ENCODE data around the gene UBAC1. TPM values are rescaled to one million over a fixed set of nuclear protein-coding genes. Genes with fewer than 3 reads are reported as not detected.

UBAC1 gene
- total RNA-seq, 1 donor from 2014 or later, result 34.2 TPM

DNA sequence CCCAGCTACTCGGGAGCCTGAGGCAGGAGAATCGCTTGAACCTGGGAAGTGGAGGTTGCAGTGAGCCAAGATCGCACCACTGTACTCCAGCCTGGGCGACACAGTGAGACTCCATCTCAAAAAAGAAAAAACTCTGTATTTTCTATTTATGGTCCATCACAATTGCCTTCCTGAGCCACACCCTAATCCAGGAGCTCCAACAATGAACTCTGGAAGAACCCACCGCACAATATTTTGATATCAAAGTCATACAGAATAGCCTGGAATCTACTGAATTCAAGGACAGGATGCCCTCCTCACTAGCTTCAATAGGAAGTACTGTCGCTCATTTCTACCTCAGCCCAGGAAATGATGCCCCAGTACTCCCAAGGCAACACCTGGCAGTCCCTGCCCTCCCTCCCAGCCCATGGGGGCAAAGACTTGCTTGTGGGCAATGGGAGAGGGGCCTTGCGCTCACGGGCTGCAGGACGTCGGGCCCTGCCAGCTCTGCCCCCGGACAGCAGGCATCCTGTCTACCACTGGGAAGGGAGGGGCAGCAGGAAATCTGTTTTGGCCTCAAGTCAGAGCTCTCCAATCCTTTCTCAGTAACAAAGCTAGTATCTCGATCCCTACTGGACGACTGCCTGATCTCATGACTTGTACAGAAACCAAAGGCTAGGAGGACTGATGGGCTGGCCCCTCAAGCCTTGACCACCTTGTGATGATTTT, 19.7 kb downstream of the UBAC1 start:
- DNase-seq (ENCODE audit: low spot score), result no peak

- DNase-seq (ENCODE audit: low spot score), result no peak
These were observed 21.6 kb downstream of the UBAC1 start for GRCh38 chr9:135939351-135940265.

DNA sequence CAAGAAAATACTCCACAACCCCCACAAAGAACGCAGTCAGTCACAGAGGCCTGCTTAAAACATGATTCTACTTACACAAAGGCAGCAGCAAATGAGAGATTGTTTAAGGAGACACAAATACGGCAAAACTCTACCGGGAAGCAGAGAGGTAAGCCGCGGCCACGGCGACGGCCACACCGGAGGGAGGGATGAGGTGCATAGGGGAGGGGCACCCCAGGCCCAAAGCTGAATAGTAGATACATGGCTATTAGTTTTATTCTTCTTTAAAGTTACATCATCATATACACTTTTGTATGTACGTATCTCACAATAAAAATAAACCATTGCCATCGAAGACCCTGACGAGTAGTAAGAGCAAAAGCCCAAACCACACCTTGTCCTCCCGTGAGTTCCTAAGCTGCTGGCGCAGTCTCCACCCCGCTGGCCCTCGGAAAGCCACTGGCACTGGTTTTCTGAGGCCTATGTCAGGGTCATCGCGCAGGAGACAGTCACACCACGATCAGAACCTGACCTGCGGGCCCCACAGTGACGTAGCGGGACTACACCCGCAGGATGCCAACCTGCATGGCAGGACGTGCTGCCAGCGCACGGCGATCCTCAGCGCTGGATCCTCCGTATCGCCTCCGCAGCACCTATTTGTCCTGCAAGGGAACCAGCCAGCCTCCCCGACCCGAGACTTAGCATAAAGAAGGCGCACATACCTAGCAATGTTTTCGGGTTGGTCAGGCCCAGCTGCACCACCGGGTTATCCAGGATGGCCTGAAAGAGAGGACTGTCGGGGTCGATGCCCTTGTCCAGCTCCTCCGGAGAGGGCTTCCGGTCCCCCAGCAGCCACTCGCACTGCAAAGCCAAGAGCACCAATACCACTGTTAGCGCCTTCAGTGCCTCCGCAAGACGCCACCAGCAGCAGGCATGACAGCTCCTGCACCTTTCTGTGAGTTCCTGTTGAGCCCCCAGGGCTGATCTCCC, 23.4 kb downstream of the UBAC1 start:
- DNase-seq (ENCODE audit: low spot score), result no peak

DNA sequence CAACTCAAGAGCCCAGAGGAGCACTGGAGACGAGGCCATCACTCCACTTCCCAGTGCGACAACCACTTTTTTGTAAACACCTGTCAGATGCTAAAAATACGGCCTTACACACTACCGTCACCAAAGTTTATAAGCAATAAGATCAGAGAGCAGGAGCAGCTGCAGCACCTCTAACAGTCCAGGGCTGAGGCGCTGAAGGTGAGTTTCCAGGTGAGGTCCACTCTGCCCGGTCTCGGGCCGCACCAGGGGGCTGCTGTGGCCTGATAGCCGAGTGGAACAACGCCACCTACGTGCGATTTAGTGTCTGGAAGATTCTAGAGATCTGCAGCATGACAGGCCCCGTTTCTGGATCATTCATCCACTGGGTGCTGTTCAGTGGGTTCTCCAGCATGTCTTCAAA, 28.1 kb downstream of the UBAC1 start:
- no peak for DNase-seq (ENCODE audit: low spot score)

DNA sequence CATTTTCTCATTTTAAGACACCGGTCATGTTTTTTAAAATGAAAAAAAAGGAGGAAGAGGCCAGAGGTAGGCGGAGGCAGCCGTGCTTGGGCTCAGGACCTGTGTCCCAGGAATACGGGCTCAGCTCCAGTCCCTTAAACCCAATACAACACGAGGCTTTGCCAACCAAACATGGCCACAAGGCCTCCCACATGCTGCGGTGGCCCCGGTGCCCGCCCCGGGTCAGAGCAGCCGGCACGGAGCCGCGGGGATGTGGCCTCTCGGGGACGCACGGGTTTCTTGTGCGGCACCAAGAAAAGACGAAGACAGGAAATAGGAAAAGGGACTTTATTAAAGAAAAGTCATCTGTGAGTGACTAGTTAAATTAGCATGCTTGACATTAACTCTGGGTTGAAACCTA, 28.5 kb downstream of the UBAC1 start:
- no peak for DNase-seq (ENCODE audit: low spot score)

- no peak for DNase-seq (ENCODE audit: low spot score)
These were observed 29.8 kb downstream of the UBAC1 start for GRCh38 chr9:135931349-135931820.

DNA sequence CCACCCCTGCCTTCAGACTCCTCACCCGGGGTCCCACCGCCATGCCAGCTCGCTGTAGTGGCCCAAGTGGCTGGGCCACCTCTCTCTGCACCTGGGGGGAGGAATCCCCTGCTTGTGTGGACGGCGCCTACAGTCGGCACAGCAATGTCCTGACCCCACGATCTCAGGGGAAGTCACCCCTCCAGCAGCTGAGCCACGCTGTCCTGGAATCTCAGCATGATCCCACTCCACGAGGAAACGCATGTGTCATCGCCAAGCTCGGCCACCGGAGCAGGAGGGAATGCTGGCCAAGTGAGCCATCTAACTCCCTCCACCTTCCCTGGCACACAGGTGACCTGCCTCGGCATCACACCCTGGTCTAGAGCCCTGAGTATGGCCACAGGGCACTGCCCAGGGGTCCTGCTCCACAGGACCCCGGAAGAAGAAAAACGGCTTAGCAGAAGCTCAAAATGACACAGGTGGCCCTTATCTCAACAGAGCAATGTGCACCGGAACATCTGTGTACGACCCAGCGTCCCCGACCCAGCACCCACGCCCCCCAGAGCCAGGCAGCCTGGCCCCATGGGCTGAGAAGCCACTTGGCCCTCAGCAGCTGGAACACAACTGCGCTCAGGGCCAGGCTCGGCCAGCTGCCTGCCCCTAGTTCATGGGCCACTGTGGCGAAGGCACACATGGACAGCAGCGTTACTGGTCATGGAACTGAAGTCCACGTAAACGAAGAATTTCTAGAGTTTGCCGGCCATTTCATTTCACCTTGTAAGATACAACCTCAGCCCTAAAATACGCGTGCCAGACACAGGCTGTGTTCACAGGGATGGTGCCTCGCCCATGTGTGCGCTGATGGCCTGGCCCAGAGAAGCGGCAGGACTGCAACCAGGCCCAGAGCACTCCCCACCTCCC, 30.5 kb downstream of the UBAC1 start:
- DNase-seq (ENCODE audit: low spot score), result no peak

DNA sequence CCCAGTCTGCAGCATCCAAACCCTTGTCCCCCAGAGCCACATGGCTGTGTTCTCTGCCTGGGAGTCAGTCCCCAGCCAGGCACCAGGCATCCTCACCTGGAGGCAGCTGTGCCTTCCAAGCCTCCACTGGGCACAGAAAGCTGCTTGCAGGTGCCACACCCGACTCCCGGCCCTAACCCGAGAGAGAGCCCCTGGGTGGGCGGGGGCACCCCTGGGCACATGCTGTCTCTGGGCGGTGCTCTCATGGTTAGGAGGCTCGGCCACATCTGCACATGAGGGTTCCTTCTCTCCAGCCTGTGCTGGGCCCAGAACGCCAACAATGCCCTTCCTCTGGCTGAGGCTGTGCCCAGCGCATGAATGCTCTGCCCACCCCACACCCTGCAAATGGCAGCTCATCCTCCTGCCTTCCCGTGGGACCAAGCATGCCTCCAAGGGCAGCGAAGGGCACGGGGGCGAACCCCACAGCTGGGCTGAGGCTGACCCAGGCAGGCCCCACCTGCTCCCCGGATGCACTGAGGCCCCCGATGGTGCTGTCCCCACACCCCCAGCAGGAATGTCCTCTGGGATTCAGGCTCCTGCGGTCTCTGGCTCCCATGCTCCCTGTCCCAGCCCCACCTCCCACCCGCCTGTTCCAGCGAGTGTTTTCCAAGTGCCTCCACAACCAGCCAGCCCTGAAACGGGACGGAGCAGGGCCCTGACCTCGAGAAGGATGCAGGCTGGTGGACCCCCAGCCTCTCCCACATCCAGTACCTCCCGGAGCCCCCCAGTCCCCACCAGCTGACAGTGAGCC, 31.3 kb downstream of the UBAC1 start:
- DNase-seq (ENCODE audit: low spot score), result no peak

DNA sequence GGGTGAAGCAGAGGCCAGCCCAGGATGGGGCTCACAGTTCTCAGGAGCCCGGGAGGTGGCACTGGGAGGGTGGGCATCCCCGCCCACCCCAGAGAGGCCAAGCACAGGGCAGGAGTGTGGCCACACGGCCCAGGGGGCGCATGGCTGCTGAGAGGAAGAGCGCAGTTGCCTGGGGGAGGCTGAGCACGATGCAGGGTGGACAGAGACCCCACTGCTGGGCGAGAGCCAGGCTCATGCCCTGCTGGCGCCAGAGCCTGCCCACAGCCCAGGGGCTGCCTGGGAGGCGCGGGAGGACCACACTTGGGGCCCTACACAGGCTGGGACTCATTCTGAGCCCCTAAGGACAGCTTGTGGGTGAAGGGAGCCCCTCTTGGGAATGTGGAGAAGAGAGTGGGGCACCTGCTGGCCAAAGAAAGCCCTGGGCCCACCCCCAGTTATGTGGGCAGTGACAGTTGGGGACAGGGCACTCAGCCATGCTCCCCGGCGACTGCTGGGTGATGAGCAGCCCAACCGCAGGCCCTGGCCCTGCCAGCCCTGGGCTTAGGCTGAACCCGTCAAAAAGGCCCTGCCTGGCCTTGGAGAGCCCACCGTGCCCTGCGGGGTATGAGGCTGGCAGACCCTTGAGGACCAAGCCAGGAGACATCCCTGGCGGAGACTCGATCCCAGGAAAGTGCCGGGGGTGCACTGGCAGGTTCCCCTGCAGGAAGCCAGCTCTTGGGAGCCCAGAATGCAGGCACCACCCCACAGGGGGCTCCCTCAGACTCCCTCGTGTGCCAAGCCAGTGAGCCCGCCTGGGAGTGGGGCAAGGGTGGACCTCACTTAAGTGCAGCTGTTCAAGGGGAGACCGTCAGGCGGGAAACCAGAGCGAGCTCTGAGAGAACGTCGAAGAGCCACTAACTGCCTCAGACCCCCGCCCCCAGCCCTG, 32.2 kb downstream of the UBAC1 start:
- no peak for DNase-seq (ENCODE audit: low spot score)

DNA sequence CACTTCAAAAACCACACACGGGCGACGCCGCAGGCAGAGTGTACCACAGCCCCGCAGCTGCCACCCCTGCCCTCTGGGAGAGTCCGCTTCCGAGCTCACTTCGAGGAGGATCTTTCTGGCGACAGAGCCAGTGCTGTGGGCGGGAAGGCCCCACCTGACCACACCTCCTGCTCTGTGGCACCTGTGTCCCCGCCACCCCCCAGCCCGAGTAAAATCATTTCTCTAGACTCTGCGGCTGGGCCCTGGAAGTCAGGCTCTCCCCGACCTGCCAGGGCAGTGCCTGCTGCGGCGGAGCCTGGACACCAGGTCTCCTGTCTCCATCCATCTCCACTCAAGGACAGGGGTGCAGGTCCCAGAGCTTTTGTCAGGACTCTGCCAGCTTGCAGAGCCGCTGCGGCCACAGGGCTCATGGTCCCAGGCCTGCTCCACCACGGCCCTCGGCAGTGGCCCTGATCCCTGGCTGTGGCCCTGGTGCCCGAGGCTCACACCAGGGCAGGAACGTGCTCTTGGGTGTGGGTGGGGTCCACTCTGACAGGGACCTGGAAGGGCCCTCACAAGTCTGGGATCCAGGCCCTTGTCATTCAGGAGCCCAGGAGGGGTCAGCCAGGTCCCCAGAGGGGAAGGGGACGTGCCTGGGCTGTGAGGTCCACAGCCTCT, 33.0 kb downstream of the UBAC1 start:
- no peak for DNase-seq (ENCODE audit: low spot score)

DNA sequence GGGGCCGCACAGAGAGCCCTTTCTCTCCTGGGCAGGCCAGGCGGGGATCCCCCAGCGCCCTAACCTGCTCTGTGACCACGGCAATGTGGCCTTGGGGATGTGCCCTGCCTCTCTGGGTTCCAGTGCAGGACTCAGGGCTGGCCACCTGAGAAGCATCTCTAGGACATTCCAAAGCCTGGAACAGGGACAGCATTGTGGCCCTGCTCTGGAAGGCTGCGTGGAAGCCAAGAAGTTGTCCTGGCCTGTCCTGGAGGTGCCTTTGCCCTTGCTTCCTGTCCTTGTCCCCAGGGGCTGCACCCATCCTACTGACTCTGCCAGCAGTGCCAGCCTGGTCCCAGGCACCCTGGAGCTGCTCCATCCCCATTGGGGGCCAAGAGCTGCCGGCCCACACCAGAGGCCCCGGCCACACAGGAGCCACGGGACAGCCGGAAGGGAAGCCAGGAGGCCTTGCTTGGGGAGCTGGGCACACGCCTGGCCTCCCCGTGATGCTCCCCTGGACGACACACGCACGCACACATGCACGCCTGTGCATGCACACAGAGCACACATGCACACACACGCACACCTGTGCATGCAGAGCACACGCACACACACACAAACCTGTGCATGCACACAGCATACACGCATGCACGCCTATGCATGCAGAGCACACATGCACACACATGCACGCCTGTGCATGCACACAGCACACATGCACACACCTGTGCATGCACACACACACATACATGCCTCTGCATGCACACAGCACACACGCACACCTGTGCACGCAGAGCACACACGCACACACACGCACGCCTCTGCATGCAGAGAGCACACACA, 33.8 kb downstream of the UBAC1 start:
- DNase-seq (ENCODE audit: low spot score), result no peak

GRCh38 chr9:135926402-135927194, 34.6 kb downstream of the UBAC1 start:
- peak; percentile 80 for DNase-seq (ENCODE audit: low spot score)

DNA sequence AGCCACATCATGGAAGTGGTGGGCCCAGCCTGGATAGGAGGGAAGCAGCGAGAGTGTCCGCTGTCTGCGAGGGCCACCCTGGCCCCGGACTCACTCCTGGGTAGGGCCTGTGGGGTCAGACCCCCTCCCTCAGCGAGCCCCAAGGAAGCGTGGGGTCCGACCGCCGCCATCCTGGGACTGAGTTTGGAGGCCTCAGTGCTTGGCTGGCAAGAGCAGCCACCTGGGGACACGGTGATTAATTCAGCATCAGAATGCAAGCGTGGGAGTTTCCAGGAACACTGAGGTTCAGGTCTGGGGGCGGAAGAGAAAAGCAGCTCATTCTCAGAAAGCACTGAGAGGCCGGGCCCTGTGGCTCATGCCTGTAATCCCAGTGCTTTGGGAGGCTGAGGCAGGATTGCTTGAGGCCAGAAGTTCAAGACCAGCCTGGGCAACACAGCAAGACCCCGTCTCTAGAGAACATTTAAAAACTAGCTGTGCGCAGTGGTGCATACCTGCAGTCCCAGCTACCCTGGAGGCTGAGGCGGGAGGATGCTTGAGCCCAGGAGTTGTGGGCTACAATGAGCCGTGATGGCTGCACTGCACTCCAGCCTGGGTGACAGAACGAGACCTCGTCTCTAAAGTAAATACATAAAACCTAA, 35.6 kb downstream of the UBAC1 start:
- DNase-seq (ENCODE audit: low spot score), result no peak

DNA sequence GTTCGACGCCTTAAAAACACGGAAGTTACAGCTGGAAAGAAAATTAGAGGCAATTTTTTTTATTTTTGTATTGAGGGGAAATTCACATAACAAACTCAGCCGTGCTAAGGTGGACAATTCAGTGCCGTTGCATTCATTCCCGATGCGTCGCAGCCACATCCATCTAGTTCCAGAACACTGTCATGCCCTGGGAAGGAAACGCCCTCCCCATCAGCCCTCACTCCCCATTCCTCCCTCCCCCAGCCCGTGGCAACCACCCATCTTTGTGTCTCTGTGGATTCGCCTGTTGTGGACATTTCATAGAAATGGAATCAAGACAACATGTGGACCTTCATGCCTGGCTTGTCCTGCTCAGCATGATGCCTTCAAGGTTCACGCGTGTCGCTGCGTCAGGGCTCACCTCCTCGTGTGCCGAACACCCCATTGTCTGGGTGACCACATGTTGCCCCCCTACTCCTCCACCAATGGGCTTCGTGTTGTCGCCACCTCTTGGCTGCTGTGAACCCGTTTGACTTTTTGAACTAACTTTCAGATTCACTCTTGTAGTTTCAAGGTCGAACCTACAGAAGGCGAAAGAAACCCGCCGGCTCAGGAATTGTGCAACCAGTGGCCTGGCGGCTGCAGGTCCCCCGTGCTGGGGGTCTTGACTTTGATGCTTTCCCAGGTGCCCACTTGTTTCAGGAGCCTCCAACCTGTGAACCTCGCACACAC, 36.4 kb downstream of the UBAC1 start:
- DNase-seq (ENCODE audit: low spot score), result no peak

DNA sequence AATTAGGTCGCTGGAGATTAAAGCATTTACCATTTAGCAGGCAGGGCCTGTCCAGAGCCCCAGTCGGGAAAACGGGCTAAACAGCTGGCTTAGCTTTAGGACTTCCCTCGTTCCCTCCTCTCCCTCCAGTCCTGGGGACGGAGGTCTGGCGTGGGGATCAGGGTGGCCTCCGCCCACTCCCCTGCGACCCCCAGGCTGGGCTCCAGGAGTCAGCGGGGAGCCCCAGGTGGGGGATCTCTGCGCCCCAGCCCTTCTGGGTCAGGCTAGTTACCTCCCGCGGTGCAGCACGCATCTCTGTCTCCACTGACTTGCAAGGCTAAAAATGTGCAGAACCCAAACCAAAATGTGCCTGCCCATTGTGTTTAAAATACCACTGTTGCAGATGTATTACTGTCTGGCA, 37.7 kb downstream of the UBAC1 start:
- DNase-seq (ENCODE audit: low spot score), result no peak
